ENCODE measurements around the gene HOXA5.

Gene HOXA5

DNA sequence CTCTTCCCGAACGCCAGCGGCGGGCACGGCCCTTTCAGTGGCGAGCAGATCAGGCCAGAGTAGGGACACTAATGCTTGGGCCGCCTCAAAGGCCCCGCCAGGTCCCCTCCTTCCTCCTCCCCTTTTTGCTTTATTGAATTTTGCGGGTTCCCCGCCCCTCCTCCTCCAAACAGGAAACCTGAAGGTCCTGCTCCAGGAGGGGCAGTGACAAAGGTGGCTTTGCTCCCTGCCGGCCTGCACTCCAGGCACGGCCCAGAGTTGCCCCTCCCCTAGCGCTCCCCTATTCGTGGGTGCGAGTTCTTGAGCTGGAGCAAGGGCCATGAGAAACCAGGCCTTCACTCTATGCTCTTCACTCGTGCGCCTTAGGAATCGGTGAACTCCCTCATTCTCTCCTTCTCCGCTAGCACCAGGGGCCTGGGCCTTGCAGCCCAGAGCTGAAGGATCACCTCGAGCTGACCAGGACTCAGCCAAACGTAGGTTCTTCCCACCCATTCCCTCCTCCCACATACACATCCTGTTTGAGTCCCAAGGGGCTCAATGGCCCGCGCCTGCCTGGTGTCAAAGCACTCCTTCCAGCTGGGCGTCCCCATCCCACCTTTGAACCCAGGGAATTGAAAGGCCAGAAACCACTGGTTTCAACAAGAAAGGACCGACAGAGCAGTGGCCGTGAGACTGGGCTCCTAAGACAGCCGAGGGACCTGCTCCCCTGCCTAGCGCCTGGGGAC, 4.7 kb upstream of the HOXA5 start:
- TF ChIP-seq POLR2A (IDR thresholded peaks at IDR 0.05; ENCODE audit: low read length) = no peak
- TF ChIP-seq GATA1 (IDR thresholded peaks at IDR 0.05; ENCODE audit: low read depth, low read length) = no peak
- no peak for DNase-seq

DNA sequence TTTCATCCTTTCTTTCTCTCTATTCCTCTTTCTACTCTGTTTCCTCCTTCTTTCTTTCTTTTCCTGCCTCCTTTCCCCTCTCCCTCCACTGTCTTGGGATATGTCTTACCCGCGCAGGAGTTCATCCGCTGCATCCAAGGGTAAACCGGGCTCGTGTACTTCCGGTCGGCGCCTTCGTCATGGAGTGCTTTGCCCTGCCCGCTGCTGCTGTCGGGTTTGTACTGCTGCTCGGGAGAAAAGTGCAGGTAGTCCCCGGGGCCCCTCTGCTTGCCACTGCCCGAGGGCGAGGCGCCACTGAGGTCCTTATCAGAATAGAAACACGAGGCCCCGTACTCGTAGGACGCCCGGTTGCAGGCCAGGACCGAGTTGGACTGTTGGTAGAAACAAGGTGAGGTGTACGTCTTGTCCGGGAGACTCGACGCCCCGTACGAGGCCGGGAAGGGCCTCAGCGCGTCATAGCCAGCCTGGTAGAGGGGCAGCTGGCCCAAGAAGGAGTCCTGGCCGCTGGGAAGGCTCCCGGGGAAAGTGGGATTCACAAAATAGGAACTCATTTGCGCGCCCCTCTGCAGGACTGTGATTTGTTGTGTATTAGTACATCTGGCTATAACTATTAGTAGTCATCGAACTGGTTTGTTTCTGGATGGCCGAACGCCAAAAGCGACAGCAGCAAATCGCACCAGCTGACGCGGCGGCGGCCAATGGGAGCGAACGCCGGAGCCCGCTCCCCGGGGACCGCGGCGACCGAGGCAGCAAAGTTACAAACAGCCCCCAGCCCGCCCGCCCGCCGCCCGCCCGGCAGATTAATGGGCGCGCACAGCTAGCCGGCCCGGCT, 3.9 kb upstream of the HOXA5 start, which contains the start of gene HOXA6:
TSS of gene HOXA6 (minus strand) at position 576 of the 832 bp plus-strand sequence. CDS start at position 551, 25 bp downstream.
- no peak for TF ChIP-seq GATA1 (IDR thresholded peaks at IDR 0.05; ENCODE audit: low read depth, low read length)
- TF ChIP-seq POLR2A (IDR thresholded peaks at IDR 0.05; ENCODE audit: low read length) = no peak
- no peak for DNase-seq

DNA sequence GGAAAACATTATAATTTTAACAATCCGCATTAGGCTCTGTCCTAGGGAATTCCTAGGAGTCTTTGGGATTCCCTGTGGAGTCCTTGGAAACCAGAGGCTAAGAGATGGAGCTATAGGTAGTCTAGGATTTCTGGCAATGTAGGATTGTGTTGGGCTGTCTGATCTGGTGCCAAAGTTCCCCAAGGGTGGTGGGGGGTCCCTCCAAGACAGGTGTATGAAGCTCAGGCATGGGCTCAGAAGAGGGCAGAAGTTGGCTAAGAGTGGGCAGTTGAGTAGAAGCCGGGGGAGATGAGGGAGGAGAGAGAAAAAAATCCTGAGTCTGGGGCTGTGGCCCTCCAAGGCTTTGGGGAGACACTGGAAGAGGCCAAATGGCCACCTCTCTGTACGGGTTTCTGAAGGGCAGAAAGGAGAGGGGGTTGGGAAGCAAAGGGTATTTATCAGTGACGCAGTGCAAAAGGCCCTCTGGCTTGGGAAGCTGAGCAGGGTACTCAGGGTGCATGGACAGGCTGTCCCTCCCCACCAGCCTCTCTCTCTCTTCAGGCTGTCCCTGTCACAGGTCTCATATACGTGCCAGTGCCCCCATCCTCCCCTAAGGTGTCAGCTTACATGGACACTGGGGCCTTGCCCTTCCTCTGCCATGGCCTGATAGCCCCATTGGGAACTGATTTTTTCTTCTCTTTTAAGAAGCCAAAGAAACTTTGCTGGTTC, 3.2 kb upstream of the HOXA5 start:
- TF ChIP-seq GATA1 (IDR thresholded peaks at IDR 0.05; ENCODE audit: low read depth, low read length) (no peak), POLR2A (IDR thresholded peaks at IDR 0.05; ENCODE audit: low read length) (no peak)
- DNase-seq = no peak

DNA sequence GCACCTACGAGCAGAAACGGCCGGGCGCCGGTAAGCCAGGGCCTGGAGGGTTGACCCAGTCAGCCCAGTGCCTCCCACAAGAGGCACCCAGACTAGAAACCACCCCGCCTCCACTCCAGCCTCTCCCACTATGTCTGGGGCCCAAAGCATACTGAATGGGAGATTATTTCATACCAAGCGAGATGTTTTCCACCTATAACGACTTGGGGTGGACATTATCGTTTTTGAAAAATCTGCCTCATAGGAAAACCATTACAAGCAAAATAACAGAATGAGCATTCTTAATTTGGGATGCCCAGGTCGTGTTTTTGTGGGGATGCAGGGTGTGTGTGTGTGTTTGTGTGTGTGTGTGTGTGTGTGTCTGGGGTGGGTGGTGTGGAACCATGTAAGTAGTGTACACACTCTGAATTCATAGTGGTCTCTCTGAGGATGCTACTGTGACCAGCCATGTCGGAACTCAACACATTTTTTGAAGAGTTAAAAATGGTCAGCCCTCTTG, 2.5 kb upstream of the HOXA5 start:
- TF ChIP-seq GATA1 (IDR thresholded peaks at IDR 0.05; ENCODE audit: low read depth, low read length) = no peak
- TF ChIP-seq POLR2A (IDR thresholded peaks at IDR 0.05; ENCODE audit: low read length) = no peak
- no peak for DNase-seq

DNA sequence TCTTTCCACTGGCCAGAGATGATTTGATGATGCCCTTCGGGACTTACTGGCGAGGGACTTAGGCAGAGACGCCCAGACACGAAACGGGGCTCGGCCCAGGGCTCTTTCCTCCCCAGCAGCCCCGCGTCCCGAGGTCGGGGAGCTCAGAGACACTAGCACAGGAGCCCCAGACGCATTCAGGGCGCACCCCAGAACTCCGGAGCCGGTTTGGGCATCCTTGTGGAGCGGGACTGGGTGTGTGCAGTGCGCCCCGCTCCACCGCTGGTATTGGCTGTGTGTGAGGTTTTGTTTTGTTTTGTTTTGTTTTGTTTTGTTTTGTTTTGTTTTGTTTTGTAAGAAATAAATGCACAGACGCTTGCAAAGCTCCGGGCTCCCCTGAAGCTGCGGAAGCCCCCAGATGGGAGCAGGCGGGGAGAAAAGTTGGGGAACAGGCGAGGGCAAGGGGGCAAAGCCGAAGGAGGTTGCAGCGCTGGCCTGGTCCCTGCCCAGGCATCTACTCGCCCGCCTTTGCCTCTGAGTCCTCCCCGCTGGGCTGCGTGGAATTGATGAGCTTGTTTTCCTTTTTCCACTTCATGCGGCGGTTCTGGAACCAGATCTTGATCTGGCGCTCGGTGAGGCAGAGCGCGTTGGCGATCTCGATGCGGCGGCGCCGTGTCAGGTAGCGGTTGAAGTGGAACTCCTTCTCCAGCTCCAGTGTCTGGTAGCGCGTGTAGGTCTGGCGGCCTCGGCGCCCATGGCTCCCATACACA, 1.9 kb upstream of the HOXA5 start:
- DNase-seq = no peak
- no peak for TF ChIP-seq POLR2A (IDR thresholded peaks at IDR 0.05; ENCODE audit: low read length)

DNA sequence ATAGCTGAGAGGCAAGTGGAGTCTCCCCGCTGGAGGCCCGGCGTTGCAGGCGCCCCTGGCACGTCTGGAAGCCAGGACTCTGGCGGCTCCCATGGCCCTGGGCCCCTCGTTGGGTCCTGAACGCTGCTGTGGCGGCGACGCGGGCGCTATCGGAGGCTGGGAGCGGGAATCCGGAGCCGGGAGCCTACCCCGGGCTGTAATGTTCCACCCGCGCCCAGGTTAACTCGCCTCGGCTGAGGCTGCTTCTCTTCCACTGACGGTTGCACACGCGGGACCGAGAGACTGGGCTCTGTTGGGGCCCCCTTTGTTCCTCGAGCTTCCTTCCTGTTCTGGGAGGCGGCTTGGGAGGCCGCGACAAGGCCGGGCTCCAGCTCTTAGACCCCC, 1.3 kb upstream of the HOXA5 start:
- DNase-seq = no peak
- no peak for TF ChIP-seq POLR2A (IDR thresholded peaks at IDR 0.05; ENCODE audit: low read length)
- TF ChIP-seq GATA1 (IDR thresholded peaks at IDR 0.05; ENCODE audit: low read depth, low read length) = no peak

DNA sequence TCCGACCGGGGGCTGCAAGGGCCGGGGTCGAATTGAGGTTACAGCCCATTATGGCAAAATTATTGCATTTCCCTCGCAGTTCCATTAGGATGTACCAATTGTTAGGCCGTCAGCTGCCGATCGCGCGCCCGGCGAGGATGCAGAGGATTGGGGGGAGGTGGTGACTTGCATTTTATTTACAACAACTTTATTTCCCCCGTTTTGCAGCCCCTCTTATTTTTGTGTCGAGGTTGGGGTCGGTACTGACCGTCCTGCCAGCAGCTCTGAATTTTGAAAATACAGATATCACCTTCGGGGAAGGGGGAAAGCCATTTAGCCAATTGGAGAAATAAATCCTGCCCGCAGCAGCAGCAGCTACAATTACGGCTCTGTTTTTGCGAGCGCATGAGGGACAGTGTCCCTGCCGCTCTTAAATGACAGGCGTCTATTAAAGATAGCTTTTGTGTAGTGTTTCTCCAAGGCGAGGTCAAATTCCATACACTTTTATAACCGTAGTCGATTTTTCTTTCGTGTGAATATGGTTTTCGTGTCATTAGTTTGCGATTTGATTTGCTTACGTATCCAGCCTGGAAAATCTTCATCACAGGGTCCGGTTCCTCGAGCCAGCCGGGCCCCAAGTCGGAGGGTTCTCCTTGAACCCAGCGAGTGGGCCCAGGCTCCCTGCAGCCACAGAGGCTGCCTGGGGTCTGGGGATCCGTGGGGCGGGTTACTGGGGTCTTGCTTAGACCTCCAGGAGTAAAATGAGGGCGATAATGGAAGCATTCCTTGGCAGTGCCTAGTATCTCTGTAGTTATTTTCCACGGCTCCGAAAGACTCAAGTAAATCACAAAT, 684 bp upstream of the HOXA5 start:
- TF ChIP-seq POLR2A (IDR thresholded peaks at IDR 0.05; ENCODE audit: low read length) (no peak), GATA1 (IDR thresholded peaks at IDR 0.05; ENCODE audit: low read depth, low read length) (no peak)
- DNase-seq = no peak

DNA sequence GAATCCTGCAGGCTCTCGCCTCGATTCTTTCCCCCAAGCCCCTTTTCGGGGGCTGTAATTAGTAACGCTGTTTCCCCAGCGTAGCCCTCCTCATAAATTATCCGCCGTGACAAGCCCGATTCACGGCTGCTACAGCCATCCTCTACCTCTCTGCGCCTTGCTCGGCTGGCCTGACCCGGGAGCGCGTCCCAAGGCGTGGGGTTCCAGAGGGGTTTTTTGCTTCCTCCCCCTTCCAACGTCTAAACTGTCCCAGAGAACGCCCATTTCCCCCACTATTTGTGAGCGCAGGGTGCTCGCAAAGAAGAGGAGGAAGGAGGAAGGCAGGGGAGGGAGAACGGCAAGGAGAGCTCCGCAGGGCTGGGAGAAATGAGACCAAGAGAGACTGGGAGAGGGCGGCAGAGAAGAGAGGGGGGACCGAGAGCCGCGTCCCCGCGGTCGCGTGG, 880 bp downstream of the HOXA5 start:
- DNase-seq = no peak
- TF ChIP-seq POLR2A (IDR thresholded peaks at IDR 0.05; ENCODE audit: low read length) (no peak), GATA1 (IDR thresholded peaks at IDR 0.05; ENCODE audit: low read depth, low read length) (no peak)

DNA sequence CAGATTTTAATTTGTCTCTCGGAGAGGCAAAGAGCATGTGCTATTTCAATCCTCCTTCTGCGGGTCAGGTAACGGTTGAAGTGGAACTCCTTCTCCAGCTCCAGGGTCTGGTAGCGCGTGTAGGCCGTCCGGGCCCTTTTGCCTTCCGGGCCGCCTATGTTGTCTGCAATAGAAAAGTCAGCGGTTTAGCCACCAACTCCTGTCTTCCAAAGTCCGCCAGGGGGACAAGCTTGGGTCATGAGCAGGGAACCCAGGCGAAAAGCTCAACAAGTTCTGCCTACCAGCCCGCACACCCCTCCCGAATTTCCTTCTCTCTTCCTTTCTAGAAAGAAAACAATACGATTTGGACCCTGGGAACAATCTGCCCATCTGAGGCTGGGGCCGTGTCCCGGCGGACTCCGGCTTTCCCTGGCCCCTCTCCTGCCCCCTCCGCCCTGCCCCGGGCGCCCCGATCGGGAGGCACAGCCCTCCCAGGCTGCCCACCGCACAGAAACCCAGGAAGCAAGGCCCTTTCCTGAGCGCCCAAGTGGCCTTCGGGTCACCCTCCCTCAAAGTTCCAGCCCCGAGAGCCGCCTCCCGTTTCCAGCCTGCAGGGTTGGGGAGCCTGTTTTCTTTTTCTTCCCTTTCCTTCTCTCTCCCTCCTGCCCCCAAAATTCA, 1.4 kb downstream of the HOXA5 start:
- no peak for DNase-seq
- TF ChIP-seq GATA1 (IDR thresholded peaks at IDR 0.05; ENCODE audit: low read depth, low read length) (no peak), POLR2A (IDR thresholded peaks at IDR 0.05; ENCODE audit: low read length) (no peak)

DNA sequence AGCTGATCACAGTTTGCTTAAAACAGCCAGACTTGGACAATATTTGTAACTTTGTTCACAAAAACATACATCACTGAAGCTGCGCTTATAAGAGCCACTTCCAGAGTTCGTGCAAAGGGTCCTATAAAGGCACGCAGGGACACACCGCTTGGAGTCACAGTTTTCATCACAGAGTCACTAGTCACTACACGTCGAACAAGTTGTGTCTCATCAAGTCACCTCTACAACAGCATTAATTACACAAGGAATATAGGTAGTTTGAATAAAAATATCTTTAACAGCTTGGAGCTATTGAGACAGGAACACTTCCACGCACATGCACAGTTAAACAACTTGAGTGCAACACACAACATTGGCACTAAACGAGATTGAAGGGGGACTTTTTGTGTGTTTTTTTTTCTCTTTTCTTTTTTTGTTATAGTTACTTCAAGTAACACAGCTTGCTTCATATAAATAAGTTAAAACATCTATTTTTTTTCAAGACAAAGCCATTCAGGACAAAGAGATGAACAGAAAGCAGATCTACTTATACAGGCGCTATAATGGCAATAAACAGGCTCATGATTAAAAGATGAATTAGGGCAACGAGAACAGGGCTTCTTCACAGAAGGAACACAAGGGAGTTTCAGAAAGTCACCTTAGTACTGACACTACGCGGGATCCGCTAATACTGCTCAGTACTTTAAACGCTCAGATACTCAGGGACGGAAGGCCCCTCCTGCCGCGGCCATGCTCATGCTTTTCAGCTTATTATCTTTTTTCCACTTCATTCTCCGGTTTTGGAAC, 2.2 kb downstream of the HOXA5 start:
- TF ChIP-seq POLR2A (IDR thresholded peaks at IDR 0.05; ENCODE audit: low read length) (no peak), GATA1 (IDR thresholded peaks at IDR 0.05; ENCODE audit: low read depth, low read length) (no peak)

DNA sequence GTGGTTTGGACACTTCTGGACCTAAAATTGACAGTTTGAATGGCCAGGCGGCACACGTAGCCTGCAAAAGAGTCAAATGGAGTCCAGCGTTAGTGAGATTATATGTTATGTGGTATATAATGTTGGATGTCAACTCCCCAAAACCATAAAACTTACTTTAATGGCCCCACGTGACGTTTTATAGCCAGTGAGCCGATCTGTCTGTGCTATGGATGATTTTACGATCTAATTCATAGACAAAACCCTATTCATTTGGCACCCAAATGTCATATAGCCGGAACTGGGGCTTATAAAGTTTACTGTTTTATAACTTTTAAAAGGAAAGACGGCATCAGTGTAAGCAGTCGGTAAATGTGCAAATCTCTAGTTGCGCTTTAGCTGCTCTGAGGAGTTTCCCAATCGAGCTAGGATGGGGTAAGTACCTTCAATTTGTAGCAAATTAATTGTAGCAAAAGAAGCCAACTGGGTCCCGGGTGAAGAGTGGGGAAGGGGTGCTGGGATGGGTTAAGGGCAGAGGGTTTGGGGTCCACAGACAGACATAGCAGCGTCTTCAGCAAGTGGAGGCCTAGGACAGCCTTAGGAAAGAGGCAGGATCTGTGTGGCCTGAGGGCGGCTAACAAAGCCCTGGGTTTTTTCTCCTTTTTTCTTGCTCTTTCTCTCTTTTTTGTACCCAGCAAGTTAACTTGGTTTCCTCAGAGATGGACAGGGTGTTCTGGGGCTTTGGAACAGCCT, 3.2 kb downstream of the HOXA5 start:
- TF ChIP-seq GATA1 (IDR thresholded peaks at IDR 0.05; ENCODE audit: low read depth, low read length) (no peak), POLR2A (IDR thresholded peaks at IDR 0.05; ENCODE audit: low read length) (no peak)
- no peak for DNase-seq

More for the DNA sequence above, 2.2 kb downstream of the HOXA5 start:
- no peak for DNase-seq

All from erythroblast (primary cell).